ENCODE data around the gene SNX22.

Gene SNX22

DNA sequence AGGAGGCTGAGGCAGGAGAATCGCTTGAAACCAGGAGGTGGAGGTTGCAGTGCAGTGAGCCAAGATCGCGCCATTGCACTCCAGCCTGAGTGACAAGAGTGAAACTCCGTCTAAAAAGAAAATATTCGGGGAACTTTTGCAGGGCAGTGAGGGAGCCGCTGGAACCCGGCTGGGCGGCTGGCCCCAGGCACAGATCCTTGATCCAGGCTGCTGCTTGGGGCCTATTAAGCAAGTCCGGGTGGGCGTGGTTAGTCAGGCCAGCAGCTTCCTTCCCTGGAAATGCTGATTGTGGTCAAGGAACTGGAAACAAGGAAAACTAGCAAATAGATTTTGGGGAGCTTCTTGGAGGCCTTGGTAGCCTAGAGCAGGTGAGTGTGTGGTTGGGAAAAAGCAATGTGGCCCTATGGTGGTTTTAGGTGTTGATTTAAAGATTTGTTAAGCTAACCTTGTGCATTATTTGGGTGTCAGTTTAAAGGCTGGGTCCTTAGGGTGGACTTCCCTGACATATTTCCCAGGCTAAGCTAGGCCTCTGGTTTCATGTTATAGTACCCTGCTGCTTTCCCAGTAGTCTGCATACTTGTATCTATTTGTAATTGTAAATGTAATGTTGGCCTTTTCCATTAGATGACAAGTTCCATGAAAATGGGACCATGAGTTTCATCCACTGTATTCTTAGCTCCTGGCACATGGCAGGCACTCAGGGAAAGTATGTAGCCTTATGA, 17.7 kb upstream of the SNX22 start (continued):
- TF ChIP-seq PRDM2 (tag by site-specific recombination; IDR thresholded peaks at IDR 0.05; ENCODE audit: borderline replicate concordance): no peak
- TF ChIP-seq KLF17 (tag by site-specific recombination; IDR thresholded peaks at IDR 0.05): no peak
- no peak for TF ChIP-seq ZNF184 (tag by site-specific recombination; IDR thresholded peaks at IDR 0.05)

DNA sequence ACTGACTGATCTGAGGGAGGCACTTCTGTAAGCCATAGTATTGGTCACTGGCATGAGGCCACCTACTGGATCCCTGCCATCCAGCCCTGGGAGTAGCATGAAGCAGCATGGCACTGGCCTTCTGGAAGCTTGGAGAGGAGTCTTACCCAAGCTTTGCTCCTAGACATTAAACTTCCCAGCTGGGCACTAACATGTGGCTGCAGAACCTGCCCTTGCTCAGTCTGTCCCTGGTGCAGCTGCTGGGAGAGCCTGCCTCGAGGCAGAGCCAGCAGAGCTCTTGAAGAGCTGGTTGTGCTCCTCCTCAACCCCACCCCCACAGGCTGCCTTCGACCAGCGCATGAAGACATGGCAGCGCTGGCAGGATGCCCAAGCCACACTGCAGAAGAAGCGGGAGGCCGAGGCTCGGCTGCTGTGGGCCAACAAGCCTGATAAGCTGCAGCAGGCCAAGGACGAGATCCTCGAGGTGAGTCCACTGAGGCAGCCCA, 17.1 kb upstream of the SNX22 start:
- no peak for TF ChIP-seq BCL6B (tag by site-specific recombination; IDR thresholded peaks at IDR 0.05)
- no peak for TF ChIP-seq ZNF221 (tag by site-specific recombination; IDR thresholded peaks at IDR 0.05; ENCODE audit: borderline replicate concordance)
- no peak for TF ChIP-seq ZNF423 (tag by site-specific recombination; IDR thresholded peaks at IDR 0.05)
- TF ChIP-seq ZNF629 (tag by site-specific recombination; IDR thresholded peaks at IDR 0.05): no peak
- no peak for TF ChIP-seq ZNF23 (tag by site-specific recombination; IDR thresholded peaks at IDR 0.05; ENCODE audit: borderline replicate concordance)
- no peak for TF ChIP-seq ZNF202 (tag by site-specific recombination; IDR thresholded peaks at IDR 0.05; ENCODE audit: borderline replicate concordance)
- TF ChIP-seq ZNF157 (tag by site-specific recombination; IDR thresholded peaks at IDR 0.05): no peak
- TF ChIP-seq GLI2 (tag by site-specific recombination; IDR thresholded peaks at IDR 0.05; ENCODE audit: borderline replicate concordance, low read depth): no peak
- TF ChIP-seq ZNF701 (tag by site-specific recombination; IDR thresholded peaks at IDR 0.05): no peak
- TF ChIP-seq MZF1 (tag by site-specific recombination; IDR thresholded peaks at IDR 0.05; ENCODE audit: borderline replicate concordance): no peak
- Histone ChIP-seq H3K9me3 (ENCODE audit: control insufficient read depth, insufficient read depth, low read depth, low read length) (no peaks in the 10 kb centered on the region), H3K4me1 (ENCODE audit: control insufficient read depth, insufficient read depth, low read length) (no peaks in the 10 kb centered on the region), H3K36me3 (ENCODE audit: control insufficient read depth in 2 of 2, insufficient read depth in 1 of 2, low read length in 2 of 2) (peaks cover 0 to 86% of the 10 kb centered on the region in 2 experiments), H3K27ac (ENCODE audit: extremely low read depth, low read depth, low read length) (no peak overlapping the region), H3K4me3 (ENCODE audit: low read depth, low read length) (no peak overlapping the region)
- ChIA-PET POLR2A (interaction anchor here (0.6 kb wide), 1 partner anchor 287 kb away, joined by 3 read pairs; no protein-coding TSS in a partner anchor), CTCF (interaction anchor here (0.6 to 1.6 kb wide), 2 partner anchors 9 to 15 kb away, joined by 3 to 7 read pairs; no protein-coding TSS in a partner anchor)

- POLR2A ChIA-PET: no interaction called here
- peaks cover 0 to 72% of the 10 kb centered on the region in 2 experiments; a peak in 2 of 3 replicates for H3K36me3 ChIP-seq (ENCODE audit: control insufficient read depth in 2 of 2, insufficient read depth in 1 of 2, low read length in 2 of 2)
- H3K9me3 ChIP-seq (ENCODE audit: control insufficient read depth, insufficient read depth, low read depth, low read length): no peaks in the 10 kb centered on the region
- H3K4me3 ChIP-seq (ENCODE audit: low read depth, low read length): no peak overlapping the region
- no peak overlapping the region for H3K27ac ChIP-seq (ENCODE audit: extremely low read depth, low read depth, low read length)
- H3K4me1 ChIP-seq (ENCODE audit: control insufficient read depth, insufficient read depth, low read length): no peaks in the 10 kb centered on the region
- CTCF ChIA-PET: no interaction called here
- no peak for TF ChIP-seq ZNF704 (tag by site-specific recombination; IDR thresholded peaks at IDR 0.05)
- no peak for TF ChIP-seq ZNF248 (tag by site-specific recombination; IDR thresholded peaks at IDR 0.05)
- no peak for TF ChIP-seq ZNF837 (tag by site-specific recombination; IDR thresholded peaks at IDR 0.05)
These were observed 15.2 kb upstream of the SNX22 start for GRCh38 chr15:64136347-64136746.
